Prostate gland (tissue), 2 donors: ENCODE data around the gene PIGR. TPM values are rescaled to one million over a fixed set of nuclear protein-coding genes. Genes with fewer than 3 reads are reported as not detected.

Source experiments
- DNase-seq: peaks from one replicate; pipeline ENCODE4 v3.0.0-alpha.2; 2019; ENCODE audit warnings: low spot score
- H3K27ac ChIP-seq, 2 donors: fragments of 200-600 bp; sonication (generic); 2 replicates each; pipeline ENCODE4 v1.5.1; 2017 to 2019
- H3K27me3 ChIP-seq: fragments of 200-600 bp; sonication (generic); replicated peaks from 2 replicates; pipeline ENCODE4 v1.5.1; 2019; ENCODE audit not compliant: insufficient read depth
- H3K36me3 ChIP-seq, 2 donors: fragments of 200-600 bp; sonication (generic); 1 replicate in 1 of 2; 2 replicates in 1 of 2; pipeline versions ENCODE4 v1.5.1 to v1.8.1; 2017 to 2019
- H3K4me1 ChIP-seq: fragments of 200-600 bp; sonication (generic); replicated peaks from 2 replicates; pipeline ENCODE4 v1.5.1; 2019
- H3K4me3 ChIP-seq, 2 donors: fragments of 200-600 bp; sonication (generic); 2 replicates each; pipeline ENCODE4 v1.5.1; 2017 to 2019
- H3K9me3 ChIP-seq: fragments of 200-600 bp; sonication (generic); 2 replicates; pipeline ENCODE4 v1.5.1; 2017
- POLR2A ChIP-seq: fragments of 450-650 bp; IDR thresholded peaks from one replicate; pipeline ENCODE4 v1.6.1; 2016; ENCODE audit warnings: antibody characterized with exemption, mild to moderate bottlenecking
- POLR2AphosphoS5 ChIP-seq: sonication (generic); formaldehyde crosslinking; IDR thresholded peaks from one replicate; pipeline ENCODE4 v1.6.1; 2017; ENCODE audit warnings: antibody characterized with exemption
- WGBS: methylation state at CpG from one replicate; pipeline ENCODE4 v1.1.5; 2018; 5-methylcytosine and 5-hydroxymethylcytosine counted together
- intact Hi-C: fragments of 100-400 bp; cut with DNase I; formaldehyde crosslinking; loops from one replicate; pipeline ENCODE4 v1.14.2; 2022
- total RNA-seq, 2 donors: library from RNA; depleted of rRNA; stranded (reverse); fragments of >200 nt; gene quantifications; one replicate each; pipeline ENCODE4 v1.1.0, GENCODE V29; 2016
- TF ChIP-seq, protein P1 (sequence below), 4 experiments: fragments of 200-600 bp in 2 of 4; fragments of 450-650 bp in 2 of 4; sonication (generic) in 2 of 4; IDR thresholded peaks; 1 replicate in 3 of 4; 2 replicates in 1 of 4; pipeline ENCODE4 v1.5.1; 2016 to 2019; ENCODE audit warnings: antibody characterized with exemption in 4 of 4, mild to moderate bottlenecking in 2 of 4, moderate library complexity in 2 of 4

Gene PIGR
- total RNA-seq, 2 donors from 2014 or later: 1.9 to 91.7 TPM

DNA sequence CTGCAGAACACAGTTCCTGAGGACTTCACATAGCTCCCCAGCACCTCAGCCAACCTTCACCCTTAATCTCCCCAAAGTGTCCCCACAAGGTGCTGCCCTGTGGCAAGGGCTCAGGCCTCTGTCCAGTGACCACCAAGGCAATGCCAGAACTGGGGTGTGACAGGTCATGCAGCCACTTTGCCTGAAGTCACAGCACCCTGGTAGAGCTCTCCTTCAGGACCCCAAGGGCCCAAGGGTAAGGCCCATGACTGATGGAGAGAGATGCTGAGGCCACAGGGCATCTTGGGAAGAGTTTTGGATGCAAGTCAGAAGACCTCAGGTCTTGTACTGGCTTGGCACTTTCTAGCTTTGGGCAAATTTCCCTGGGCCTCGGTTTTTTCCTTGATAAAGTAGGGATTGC, 23.7 kb downstream of the PIGR start:
- no peak for DNase-seq
- no peaks in the 10 kb centered on the region for H3K4me1 ChIP-seq
- no peaks in the 10 kb centered on the region for H3K27me3 ChIP-seq
- no peak overlapping the region for H3K4me3 ChIP-seq
- H3K27ac ChIP-seq: peak overlapping the region in 1 of 2 donors; percentile 14
- 80% methylated on average over 1 of the region's 1 CpG for WGBS
- intact Hi-C loops: no loop called here
- H3K9me3 ChIP-seq: no peaks in the 10 kb centered on the region
- TF ChIP-seq POLR2AphosphoS5: no peak
- no peaks in the 10 kb centered on the region for H3K36me3 ChIP-seq

- H3K36me3 ChIP-seq: no peaks in the 10 kb centered on the region
- WGBS: 61% methylated on average over 7 of the region's 7 CpGs
- peak within 1 kb of the TSS; percentile 14 to 22 for H3K27ac ChIP-seq
- TF ChIP-seq, protein P1, sequence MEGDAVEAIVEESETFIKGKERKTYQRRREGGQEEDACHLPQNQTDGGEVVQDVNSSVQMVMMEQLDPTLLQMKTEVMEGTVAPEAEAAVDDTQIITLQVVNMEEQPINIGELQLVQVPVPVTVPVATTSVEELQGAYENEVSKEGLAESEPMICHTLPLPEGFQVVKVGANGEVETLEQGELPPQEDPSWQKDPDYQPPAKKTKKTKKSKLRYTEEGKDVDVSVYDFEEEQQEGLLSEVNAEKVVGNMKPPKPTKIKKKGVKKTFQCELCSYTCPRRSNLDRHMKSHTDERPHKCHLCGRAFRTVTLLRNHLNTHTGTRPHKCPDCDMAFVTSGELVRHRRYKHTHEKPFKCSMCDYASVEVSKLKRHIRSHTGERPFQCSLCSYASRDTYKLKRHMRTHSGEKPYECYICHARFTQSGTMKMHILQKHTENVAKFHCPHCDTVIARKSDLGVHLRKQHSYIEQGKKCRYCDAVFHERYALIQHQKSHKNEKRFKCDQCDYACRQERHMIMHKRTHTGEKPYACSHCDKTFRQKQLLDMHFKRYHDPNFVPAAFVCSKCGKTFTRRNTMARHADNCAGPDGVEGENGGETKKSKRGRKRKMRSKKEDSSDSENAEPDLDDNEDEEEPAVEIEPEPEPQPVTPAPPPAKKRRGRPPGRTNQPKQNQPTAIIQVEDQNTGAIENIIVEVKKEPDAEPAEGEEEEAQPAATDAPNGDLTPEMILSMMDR (IDR thresholded peaks at IDR 0.05): no peak
- peak; percentile 37 for TF ChIP-seq POLR2AphosphoS5
- H3K4me3 ChIP-seq: no peak within 1 kb of the TSS
- H3K4me1 ChIP-seq: no peaks in the 10 kb centered on the region
- H3K9me3 ChIP-seq: no peaks in the 10 kb centered on the region
- H3K27me3 ChIP-seq: no peaks in the 10 kb centered on the region
- intact Hi-C loops: no loop called here
- DNase-seq: no peak
These were observed 24.4 kb downstream of the PIGR start, which contains the start of gene FCMR for GRCh38 chr1:206921772-206922265. TSS of gene FCMR (minus strand) at chr1:206921941. CDS start at chr1:206921854, 87 bp downstream.

DNA sequence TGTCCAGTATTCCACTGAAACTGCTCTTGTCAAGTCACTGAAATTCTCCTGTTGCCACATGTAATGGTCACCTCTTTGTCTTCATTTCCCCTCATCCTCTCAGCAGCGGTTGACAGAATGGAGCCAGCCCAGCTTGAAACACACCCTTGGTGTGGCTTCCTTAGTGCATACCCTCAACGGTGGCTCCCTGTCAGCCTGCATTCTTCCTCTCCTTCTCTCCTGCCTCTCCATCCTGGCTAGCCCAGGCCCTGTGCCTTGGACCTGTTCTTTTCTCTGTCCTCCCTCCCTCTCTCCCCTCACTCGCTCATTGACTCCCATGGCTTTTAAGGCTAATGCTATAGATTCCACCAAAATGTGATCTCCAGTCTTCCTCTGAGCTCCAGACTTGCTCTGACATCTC, 28.2 kb downstream of the PIGR start:
- H3K9me3 ChIP-seq: no peaks in the 10 kb centered on the region
- TF ChIP-seq POLR2A (no peak), POLR2AphosphoS5 (no peak)
- TF ChIP-seq, protein P1 (IDR thresholded peaks at IDR 0.05): no peak
- H3K27ac ChIP-seq: no peak overlapping the region
- DNase-seq: no peak
- H3K4me3 ChIP-seq: no peak overlapping the region
- H3K4me1 ChIP-seq: no peaks in the 10 kb centered on the region
- intact Hi-C loops: no loop called here
- 74% methylated on average over 3 of the region's 3 CpGs for WGBS
- H3K27me3 ChIP-seq: no peaks in the 10 kb centered on the region
- no peaks in the 10 kb centered on the region for H3K36me3 ChIP-seq

DNA sequence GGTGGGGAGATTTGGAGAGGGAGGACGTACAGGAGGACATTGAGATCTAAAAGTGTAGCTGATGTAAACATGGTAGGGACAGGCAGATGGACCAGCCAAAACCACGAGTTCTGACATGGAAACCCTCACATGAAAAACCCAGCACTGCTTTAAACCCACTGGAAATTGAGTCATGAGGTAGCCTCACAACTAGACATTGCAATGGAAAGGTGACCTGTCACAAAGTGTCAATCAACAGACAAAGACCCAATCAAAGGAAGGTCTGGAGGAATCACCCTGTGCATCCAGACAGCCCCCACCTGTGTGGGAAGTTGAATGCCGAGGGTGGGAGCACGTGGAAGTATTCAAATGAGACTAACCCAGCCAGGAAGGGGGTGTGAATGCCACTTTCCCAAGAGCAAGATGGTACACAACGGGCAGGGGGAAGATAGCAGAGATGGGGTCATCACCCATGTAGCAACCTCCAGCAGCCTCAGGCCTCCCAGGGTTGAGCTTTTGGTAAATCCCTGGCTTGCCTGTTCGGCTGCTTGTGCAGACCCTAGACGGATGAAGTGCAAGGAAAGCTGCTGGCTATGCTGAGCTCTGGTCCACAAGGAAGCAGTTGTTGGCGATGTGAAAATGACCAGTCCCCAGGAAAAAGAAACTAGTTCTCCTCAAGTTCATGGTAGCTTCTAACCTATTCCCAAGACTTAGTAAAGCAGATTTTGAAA, 30.1 kb downstream of the PIGR start:
- 70% methylated on average over 8 of the region's 8 CpGs for WGBS
- Histone ChIP-seq H3K27ac (no peak overlapping the region), H3K4me3 (no peak overlapping the region), H3K36me3 (no peaks in the 10 kb centered on the region), H3K4me1 (no peaks in the 10 kb centered on the region), H3K27me3 (no peaks in the 10 kb centered on the region), H3K9me3 (no peaks in the 10 kb centered on the region)
- no peak for DNase-seq
- intact Hi-C loops: no loop called here
- TF ChIP-seq, protein P1 (IDR thresholded peaks at IDR 0.05): no peak
- TF ChIP-seq POLR2AphosphoS5 (no peak), POLR2A (no peak)

DNA sequence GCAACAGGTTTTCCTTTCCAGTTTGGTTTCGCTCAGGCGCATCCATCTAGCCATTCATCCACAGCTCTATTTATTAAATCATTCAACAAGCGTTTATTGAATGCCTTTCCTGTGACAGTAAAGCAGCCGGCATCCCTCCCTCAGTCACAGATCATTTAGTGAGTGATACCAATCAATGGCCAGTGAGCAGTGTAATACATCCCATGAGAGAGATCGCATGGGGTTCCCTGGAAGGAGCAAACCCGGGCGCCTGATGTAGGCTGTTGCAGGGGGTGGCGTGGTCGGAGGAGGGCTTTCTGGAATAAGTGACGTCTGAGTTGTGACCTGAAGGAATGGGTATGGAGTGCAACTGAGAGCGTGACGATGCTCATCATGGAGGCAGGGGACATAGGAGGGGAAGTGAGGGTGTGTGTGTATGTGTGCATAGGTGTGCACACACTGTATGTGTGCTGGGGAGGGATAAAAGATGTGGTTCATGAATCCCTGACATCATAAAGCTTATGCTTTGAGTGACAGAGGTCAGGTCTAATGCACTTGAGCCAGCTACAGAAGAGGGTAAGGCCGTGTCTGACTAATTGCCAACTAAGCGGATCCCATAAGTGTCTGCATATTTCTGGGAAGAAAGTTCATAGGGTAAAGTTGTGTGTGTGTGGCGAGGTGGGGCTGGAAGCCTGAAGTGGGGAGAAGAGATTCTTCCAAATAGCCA, 31.1 kb downstream of the PIGR start:
- intact Hi-C loops: no loop called here
- 85% methylated on average over 15 of the region's 15 CpGs for WGBS

More for the DNA sequence above, 31.1 kb downstream of the PIGR start:
- DNase-seq: no peak
- Histone ChIP-seq H3K4me3 (no peak overlapping the region), H3K36me3 (no peaks in the 10 kb centered on the region), H3K27me3 (no peaks in the 10 kb centered on the region), H3K4me1 (no peaks in the 10 kb centered on the region), H3K27ac (no peak overlapping the region), H3K9me3 (no peaks in the 10 kb centered on the region)
- TF ChIP-seq POLR2A: no peak
- TF ChIP-seq POLR2AphosphoS5: no peak
- TF ChIP-seq, protein P1 (IDR thresholded peaks at IDR 0.05): no peak
